Neuronal stem cell (in vitro differentiated cells): ENCODE measurements around the gene RTP5.

Experiments used
- DNase-seq: peaks from one replicate; pipeline ENCODE4 v3.0.0-alpha.2; 2013; ENCODE audit warnings: low spot score
- H2AFZ ChIP-seq: one replicate; pipeline ENCODE4 v1.6.1; 2013; ENCODE audit warnings: mild to moderate bottlenecking, low read length, inconsistent platforms
- H2AK5ac ChIP-seq: 2 replicates; pipeline ENCODE4 v1.6.1; 2013; ENCODE audit warnings: low read depth, mild to moderate bottlenecking, inconsistent platforms, low read length, moderate library complexity, mixed read lengths
- H2BK120ac ChIP-seq: 2 replicates; pipeline ENCODE4 v1.6.1; 2013; ENCODE audit warnings: low read depth, mild to moderate bottlenecking, inconsistent platforms, low read length, moderate library complexity, mixed read lengths
- H2BK12ac ChIP-seq: one replicate; pipeline ENCODE4 v1.6.1; 2013; ENCODE audit warnings: low read length, inconsistent platforms
- H2BK15ac ChIP-seq: 2 replicates; pipeline ENCODE4 v1.6.1; 2013; ENCODE audit warnings: mild to moderate bottlenecking, low read length, inconsistent platforms, mixed read lengths
- H2BK5ac ChIP-seq: one replicate; pipeline ENCODE4 v1.6.1; 2013; ENCODE audit warnings: inconsistent platforms, mild to moderate bottlenecking, low read length, moderate library complexity
- H3K14ac ChIP-seq: one replicate; pipeline ENCODE4 v1.6.1; 2013; ENCODE audit warnings: low read length, inconsistent platforms
- H3K18ac ChIP-seq: 2 replicates; pipeline ENCODE4 v1.6.1; 2013; ENCODE audit warnings: low read length, inconsistent platforms
- H3K23ac ChIP-seq: 2 replicates; pipeline ENCODE4 v1.6.1; 2013; ENCODE audit warnings: low read depth, mild to moderate bottlenecking, mixed read lengths, low read length, inconsistent platforms; ENCODE audit not compliant: poor library complexity
- H3K27ac ChIP-seq: replicated peaks from 3 replicates; pipeline ENCODE4 v1.5.1; 2013; ENCODE audit warnings: low read length, inconsistent platforms
- H3K27me3 ChIP-seq, 3 experiments: 2 replicates each; pipeline ENCODE4 v1.6.1; 2013; ENCODE audit warnings: low read length in 3 of 3, mild to moderate bottlenecking in 2 of 3, inconsistent platforms in 1 of 3, low read depth in 1 of 3, mixed read lengths in 1 of 3, moderate library complexity in 1 of 3; ENCODE audit not compliant: control insufficient read depth in 3 of 3, insufficient read depth in 3 of 3
- H3K36me3 ChIP-seq, 2 donors: replicated peaks in 1 of 2; 2 replicates each; pipeline ENCODE4 v1.6.1; 2013; ENCODE audit warnings: low read length in 2 of 2; ENCODE audit not compliant: control insufficient read depth in 2 of 2, insufficient read depth in 2 of 2
- H3K4ac ChIP-seq: 2 replicates; pipeline ENCODE4 v1.6.1; 2013; ENCODE audit warnings: inconsistent platforms, mild to moderate bottlenecking, low read length, moderate library complexity
- H3K4me1 ChIP-seq, 2 donors: 1 replicate in 1 of 2; 2 replicates in 1 of 2; pipeline ENCODE4 v1.6.1; 2013; ENCODE audit warnings: low read length in 2 of 2, low read depth in 1 of 2; ENCODE audit not compliant: control insufficient read depth in 2 of 2, insufficient read depth in 1 of 2
- H3K4me2 ChIP-seq: one replicate; pipeline ENCODE4 v1.6.1; 2013; ENCODE audit warnings: mild to moderate bottlenecking, low read length, inconsistent platforms; ENCODE audit not compliant: insufficient read depth, poor library complexity, severe bottlenecking
- H3K4me3 ChIP-seq, 2 donors: 2 replicates each; pipeline ENCODE4 v1.5.1; 2013; ENCODE audit warnings: low read length in 2 of 2, mild to moderate bottlenecking in 2 of 2, inconsistent platforms in 1 of 2, moderate library complexity in 1 of 2
- H3K79me1 ChIP-seq: one replicate; pipeline ENCODE4 v1.6.1; 2013; ENCODE audit warnings: low read depth, mild to moderate bottlenecking, inconsistent platforms, low read length, moderate library complexity
- H3K9ac ChIP-seq: one replicate; pipeline ENCODE4 v1.6.1; 2013; ENCODE audit warnings: mild to moderate bottlenecking, low read depth, low read length, inconsistent platforms; ENCODE audit not compliant: poor library complexity
- H3K9me3 ChIP-seq, 2 donors: replicated peaks in 1 of 2; 2 replicates each; pipeline versions ENCODE3 to v1.6.1; 2013; ENCODE audit warnings: low read length in 2 of 2, mild to moderate bottlenecking in 2 of 2, inconsistent platforms in 1 of 2, low read depth in 1 of 2, mixed read lengths in 1 of 2, moderate library complexity in 1 of 2; ENCODE audit not compliant: control insufficient read depth in 2 of 2, insufficient read depth in 1 of 2
- H4K8ac ChIP-seq: one replicate; pipeline ENCODE4 v1.6.1; 2013; ENCODE audit warnings: low read depth, mild to moderate bottlenecking, inconsistent platforms, low read length, moderate library complexity
- H4K91ac ChIP-seq: one replicate; pipeline ENCODE4 v1.6.1; 2013; ENCODE audit warnings: low read length, low read depth, mild to moderate bottlenecking, inconsistent platforms; ENCODE audit not compliant: poor library complexity
- WGBS, 2 donors: extraction: QIAGEN DNeasy Blood & Tissue Kit; methylation state at CpG; one replicate each; pipeline ENCODE4 v1.1.7; 2013; ENCODE audit warnings: missing lambda C conversion rate in 2 of 2, mixed read lengths in 1 of 2; ENCODE audit not compliant: insufficient read length in 2 of 2, insufficient replicate concordance in 1 of 2; ENCODE audit errors: extremely low coverage in 2 of 2; 5-methylcytosine and 5-hydroxymethylcytosine counted together

RTP5 gene

DNA sequence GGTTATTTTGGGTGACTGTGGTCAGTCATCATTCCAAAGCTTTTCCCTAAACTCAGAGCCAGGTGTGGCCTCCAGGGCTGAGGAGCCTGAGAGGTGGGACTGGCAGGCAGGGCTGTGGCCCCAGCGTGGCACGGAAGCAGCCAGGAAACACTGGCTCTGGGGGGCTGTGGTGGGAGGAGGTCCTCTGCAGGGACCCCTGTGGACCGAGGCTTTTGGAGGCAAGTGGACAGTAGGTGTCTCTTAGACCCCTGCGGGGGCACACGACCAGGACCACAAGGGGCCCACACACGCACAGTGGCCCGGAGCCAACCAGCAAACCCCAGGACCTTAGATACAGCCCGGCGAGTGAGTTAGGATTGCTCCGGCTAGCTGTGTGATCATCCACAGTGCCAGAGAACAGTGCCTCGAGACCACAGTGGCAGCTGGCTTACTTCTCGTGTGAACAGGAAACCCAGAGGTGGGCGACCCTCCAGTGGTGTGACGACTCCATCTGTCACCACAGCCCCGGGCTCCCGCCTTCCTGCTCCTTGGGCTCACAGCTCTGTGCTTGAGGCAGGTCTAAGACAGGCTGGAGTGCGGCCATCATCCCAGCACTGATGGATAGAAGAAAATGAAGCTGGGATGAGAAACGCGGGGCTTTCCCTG lies 1.6 kb upstream of the RTP5 start:
- no peak overlapping the region for H2AFZ ChIP-seq
- H3K9me3 ChIP-seq = peaks cover 0 to 22% of the 10 kb centered on the region in 2 donors
- H3K23ac ChIP-seq = no peak overlapping the region
- H2AK5ac ChIP-seq = no peak overlapping the region
- no peak overlapping the region for H2BK120ac ChIP-seq
- peaks cover 0 to 29% (median 18%) of the 10 kb centered on the region in 3 experiments for H3K27me3 ChIP-seq
- H3K9ac ChIP-seq = no peak overlapping the region
- H3K36me3 ChIP-seq = peaks cover 0 to 8% of the 10 kb centered on the region in 2 donors
- no peak overlapping the region for H4K91ac ChIP-seq
- H4K8ac ChIP-seq = no peak overlapping the region
- no peak overlapping the region for H3K18ac ChIP-seq
- H3K4me3 ChIP-seq = no peak overlapping the region
- H2BK5ac ChIP-seq = no peak overlapping the region
- no peak overlapping the region for H3K14ac ChIP-seq
- no peak overlapping the region for H2BK12ac ChIP-seq
- no peak overlapping the region for H3K27ac ChIP-seq
- no CpG with 5 or more reads among the region's 19 CpGs for WGBS, 2 donors
- H3K4me2 ChIP-seq = no peak overlapping the region
- peaks cover 15% of the 10 kb centered on the region for H3K79me1 ChIP-seq
- H3K4ac ChIP-seq = no peak overlapping the region
- no peak for DNase-seq
- H3K4me1 ChIP-seq = peaks cover 0 to 17% of the 10 kb centered on the region in 2 donors
- H2BK15ac ChIP-seq = no peak overlapping the region

DNA sequence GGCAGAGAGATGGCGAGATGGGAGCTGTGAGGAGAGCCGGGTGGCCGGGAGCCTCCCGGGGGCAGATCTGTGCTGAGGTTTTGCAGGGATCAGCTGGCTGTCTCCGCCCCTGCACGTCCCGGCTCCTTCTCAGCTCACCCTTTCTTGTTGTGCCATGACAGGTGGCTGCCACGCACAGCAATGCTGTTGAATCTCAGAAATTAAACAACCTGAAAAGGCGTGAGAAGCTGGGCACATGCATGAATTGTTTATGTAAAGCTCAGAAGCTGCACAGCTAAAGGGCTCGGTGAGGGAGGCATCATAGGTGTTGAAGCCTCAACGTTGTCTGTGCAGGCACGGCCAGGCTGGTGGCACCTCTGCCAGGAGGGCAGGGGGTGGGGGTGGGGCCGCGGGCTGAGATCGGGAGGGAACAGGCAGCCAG lies 858 bp upstream of the RTP5 start:
- H4K8ac ChIP-seq = no peak overlapping the region
- H3K4me2 ChIP-seq = no peak overlapping the region
- H3K14ac ChIP-seq = no peak overlapping the region
- H3K9me3 ChIP-seq = peaks cover 0 to 22% of the 10 kb centered on the region in 2 donors
- H3K27me3 ChIP-seq = peaks cover 0 to 29% (median 17%) of the 10 kb centered on the region in 3 experiments
- H2AFZ ChIP-seq = no peak overlapping the region
- WGBS, 2 donors = no CpG with 5 or more reads among the region's 15 CpGs
- no peak overlapping the region for H3K18ac ChIP-seq
- peaks cover 15% of the 10 kb centered on the region for H3K79me1 ChIP-seq
- no peak overlapping the region for H2BK120ac ChIP-seq
- no peak overlapping the region for H2BK12ac ChIP-seq
- peaks cover 0 to 8% of the 10 kb centered on the region in 2 donors for H3K36me3 ChIP-seq
- H3K23ac ChIP-seq = no peak overlapping the region
- H2BK15ac ChIP-seq = peak overlapping the region; percentile 10
- H3K4ac ChIP-seq = no peak overlapping the region
- H3K4me1 ChIP-seq = peaks cover 0 to 17% of the 10 kb centered on the region in 2 donors
- H2AK5ac ChIP-seq = no peak overlapping the region
- no peak overlapping the region for H3K4me3 ChIP-seq
- H3K27ac ChIP-seq = no peak overlapping the region
- no peak for DNase-seq
- H2BK5ac ChIP-seq = no peak overlapping the region
- no peak overlapping the region for H3K9ac ChIP-seq
- H4K91ac ChIP-seq = no peak overlapping the region

- Histone ChIP-seq H3K27me3 (peaks cover 0 to 29% (median 9%) of the 10 kb centered on the region in 3 experiments), H3K4ac (no peak overlapping the region), H3K79me1 (peaks cover 8% of the 10 kb centered on the region), H3K14ac (no peak overlapping the region), H2BK15ac (peak overlapping the region; percentile 56), H3K4me1 (peaks cover 0 to 11% of the 10 kb centered on the region in 2 donors), H2AFZ (no peak overlapping the region), H3K9ac (no peak overlapping the region), H3K18ac (no peak overlapping the region), H4K91ac (no peak overlapping the region), H3K4me3 (no peak overlapping the region), H2BK12ac (no peak overlapping the region), H3K4me2 (no peak overlapping the region), H3K36me3 (peaks cover 0 to 4% of the 10 kb centered on the region in 2 donors), H3K27ac (no peak overlapping the region), H2BK5ac (peak overlapping the region; percentile 48), H4K8ac (no peak overlapping the region), H2BK120ac (no peak overlapping the region), H3K23ac (peak overlapping the region; percentile 44), H3K9me3 (peaks cover 0 to 11% of the 10 kb centered on the region in 2 donors), H2AK5ac (no peak overlapping the region)
- DNase-seq = no peak
- no CpG with 5 or more reads among the region's 28 CpGs for WGBS, 2 donors
Observed at GRCh38 chr2:241870081-241870541, 582 bp downstream of the RTP5 start.

GRCh38 chr2:241870611-241871537 lies 1.3 kb downstream of the RTP5 start:
- Histone ChIP-seq H3K18ac (no peak overlapping the region), H4K8ac (no peak overlapping the region), H3K9me3 (peaks cover 0 to 4% of the 10 kb centered on the region in 2 donors), H2BK5ac (peak overlapping the region; percentile 48), H3K9ac (peak overlapping the region; percentile 16), H3K79me1 (peaks cover 2% of the 10 kb centered on the region), H2AFZ (no peak overlapping the region), H3K4me1 (peaks cover 0 to 4% of the 10 kb centered on the region in 2 donors), H3K23ac (no peak overlapping the region), H4K91ac (no peak overlapping the region), H3K27ac (no peak overlapping the region), H3K4ac (no peak overlapping the region), H3K27me3 (peaks cover 0 to 26% (median 2%) of the 10 kb centered on the region in 3 experiments), H3K4me3 (peak overlapping the region in 1 of 2 donors; percentile 47), H3K14ac (peak overlapping the region; percentile 63), H2AK5ac (peak overlapping the region; percentile 40), H3K36me3 (no peaks in the 10 kb centered on the region), H2BK120ac (no peak overlapping the region), H3K4me2 (no peak overlapping the region), H2BK12ac (no peak overlapping the region), H2BK15ac (peak overlapping the region; percentile 30)
- WGBS, 2 donors = no CpG with 5 or more reads among the region's 28 CpGs
- no peak for DNase-seq
